NCI-H524 (cell line): Measurements from ENCODE around the gene HPRT1.
"Not testable (repeated sequence)": the region's sequence is repeated elsewhere in the genome, so short reads cannot be mapped to it uniquely, and the experiment has no call there.

Source experiments
- DNase-seq, 2 experiments: peaks; one replicate each; lab custom pipeline; 2025; lab: John Stamatoyannopoulos, UW

HPRT1 gene, protein sequence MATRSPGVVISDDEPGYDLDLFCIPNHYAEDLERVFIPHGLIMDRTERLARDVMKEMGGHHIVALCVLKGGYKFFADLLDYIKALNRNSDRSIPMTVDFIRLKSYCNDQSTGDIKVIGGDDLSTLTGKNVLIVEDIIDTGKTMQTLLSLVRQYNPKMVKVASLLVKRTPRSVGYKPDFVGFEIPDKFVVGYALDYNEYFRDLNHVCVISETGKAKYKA

DNA sequence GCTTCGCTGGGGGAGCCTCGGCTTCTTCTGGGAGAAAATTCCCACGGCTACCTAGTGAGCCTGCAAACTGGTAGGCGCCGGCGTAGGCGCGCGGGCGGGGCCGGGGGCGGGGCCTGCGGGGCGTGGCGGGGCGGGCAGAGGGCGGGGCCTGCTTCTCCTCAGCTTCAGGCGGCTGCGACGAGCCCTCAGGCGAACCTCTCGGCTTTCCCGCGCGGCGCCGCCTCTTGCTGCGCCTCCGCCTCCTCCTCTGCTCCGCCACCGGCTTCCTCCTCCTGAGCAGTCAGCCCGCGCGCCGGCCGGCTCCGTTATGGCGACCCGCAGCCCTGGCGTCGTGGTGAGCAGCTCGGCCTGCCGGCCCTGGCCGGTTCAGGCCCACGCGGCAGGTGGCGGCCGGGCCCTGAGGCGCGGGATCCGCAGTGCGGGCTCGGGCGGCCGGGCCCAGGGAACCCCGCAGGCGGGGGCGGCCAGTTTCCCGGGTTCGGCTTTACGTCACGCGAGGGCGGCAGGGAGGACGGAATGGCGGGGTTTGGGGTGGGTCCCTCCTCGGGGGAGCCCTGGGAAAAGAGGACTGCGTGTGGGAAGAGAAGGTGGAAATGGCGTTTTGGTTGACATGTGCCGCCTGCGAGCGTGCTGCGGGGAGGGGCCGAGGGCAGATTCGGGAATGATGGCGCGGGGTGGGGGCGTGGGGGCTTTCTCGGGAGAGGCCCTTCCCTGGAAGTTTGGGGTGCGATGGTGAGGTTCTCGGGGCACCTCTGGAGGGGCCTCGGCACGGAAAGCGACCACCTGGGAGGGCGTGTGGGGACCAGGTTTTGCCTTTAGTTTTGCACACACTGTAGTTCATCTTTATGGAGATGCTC lies at the start of gene HPRT1:
Gene HPRT1 (plus strand): TSS at position 161 of the 857 bp plus-strand sequence. CDS start 147 bp downstream, at position 308.
- DNase-seq = peak; percentile 61 to 73

DNA sequence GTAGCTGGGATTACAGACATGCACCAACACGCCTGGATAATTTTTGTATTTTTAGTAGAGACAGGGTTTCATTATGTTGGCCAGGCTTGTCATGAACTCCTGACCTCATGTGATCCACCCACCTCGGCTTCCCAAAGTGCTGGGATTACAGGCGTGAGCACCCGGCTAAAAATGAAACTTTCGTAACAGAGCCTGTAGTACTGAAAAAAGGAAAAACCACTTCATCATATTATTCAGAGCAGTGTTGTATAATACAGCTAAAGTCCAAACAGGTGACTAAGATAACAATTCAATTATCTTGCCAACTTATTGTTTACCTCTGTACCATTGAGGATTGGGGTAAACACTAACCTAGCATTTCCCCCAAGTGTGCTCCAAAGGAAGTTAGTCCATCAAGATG lies 43.9 kb upstream of the HPRT1 start:
- DNase-seq = no peak

DNA sequence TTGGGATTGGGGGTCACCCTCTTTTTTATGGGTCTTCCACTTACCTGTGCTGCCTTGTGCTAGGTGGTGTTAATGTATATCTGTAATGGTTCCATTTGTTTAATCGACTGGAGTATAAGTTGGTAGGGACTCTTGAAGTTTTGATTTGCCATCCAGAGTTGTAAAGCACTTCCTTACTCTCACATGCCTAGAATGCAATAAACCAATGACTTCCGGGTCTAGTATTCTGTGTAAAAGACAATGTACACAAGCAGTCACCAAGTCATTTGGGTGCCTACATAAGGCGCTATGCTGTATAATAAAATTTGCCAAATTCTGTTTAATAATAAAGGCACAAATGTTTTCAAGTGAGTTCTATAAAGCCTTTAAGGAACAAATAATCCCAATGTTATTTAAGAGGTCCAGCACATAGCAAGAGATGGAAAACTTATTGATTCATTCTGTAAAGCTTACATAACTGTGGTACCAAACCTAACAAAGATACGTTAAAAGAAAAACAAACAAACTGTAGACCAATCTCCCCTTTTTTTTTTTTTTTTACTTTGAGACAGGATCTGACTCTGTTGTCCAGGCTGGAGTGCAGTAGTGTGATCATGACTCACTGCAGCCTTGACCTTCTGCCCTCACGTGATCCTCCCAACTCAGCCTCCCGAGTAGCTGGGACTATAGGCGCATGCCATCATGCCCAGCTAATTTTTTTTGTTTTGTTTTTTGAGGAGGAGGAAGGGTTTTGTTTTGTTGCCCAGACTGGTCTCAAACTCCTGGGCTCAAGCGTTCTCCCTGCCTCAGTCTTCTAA lies 41.5 kb upstream of the HPRT1 start:
- no peak for DNase-seq

DNA sequence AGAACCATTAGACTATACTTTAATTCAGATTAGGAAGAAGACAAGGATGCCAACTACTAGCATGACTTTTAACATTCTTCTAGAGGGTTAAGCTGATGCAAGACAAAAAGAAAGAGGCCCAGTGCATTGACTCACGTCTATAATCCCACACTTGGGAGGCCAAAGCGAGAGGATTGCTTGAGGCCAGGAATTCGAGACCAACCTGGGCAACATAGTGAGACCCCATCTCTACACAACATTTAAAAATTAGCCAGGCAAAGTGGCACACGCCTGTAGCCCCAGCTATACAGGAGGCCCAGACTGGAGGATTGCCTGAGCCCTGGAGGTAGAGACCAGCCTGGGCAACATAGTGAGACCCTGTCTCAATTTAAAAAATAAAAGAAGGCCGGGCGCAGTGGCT lies 40.2 kb upstream of the HPRT1 start:
- DNase-seq = no peak

DNA sequence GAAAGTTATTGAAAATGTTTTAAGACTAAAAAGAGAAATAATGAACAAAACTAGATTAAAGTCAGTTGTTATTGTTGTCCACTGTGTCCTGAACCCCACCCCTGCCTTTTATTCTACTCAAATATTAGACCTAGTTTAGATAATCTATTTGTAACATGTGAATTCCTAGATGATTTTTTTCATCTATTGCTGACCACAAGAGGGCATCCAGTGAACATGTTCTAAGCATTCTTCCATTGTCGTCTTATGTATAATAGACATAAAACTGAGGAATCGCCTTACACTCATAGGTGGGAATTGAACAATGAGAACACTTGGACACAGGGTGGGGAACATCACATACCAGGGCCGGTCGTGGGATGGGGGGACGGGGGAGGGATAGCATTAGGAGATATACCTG lies 36.4 kb upstream of the HPRT1 start:
- peak in 1 of 2 experiments; percentile 33 for DNase-seq

DNA sequence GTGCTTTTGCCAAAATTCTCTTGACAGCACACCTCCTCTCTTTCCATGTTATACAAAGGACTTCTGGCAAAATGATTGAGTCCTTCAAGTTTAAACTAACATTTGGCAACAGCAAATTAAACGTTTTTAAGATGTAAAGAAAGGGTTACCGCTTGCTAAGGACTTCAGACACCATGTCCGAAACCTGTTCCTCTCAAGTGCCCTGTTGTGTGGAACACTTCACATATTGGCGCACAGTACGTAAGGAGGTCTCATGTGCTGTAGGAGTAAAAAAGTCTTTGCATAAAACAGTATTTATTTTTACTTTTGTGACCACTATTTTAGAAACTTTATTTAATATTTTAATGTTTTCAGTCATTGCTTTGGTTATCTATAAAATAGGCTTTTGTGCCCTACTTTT lies 33.7 kb upstream of the HPRT1 start:
- no peak for DNase-seq

DNA sequence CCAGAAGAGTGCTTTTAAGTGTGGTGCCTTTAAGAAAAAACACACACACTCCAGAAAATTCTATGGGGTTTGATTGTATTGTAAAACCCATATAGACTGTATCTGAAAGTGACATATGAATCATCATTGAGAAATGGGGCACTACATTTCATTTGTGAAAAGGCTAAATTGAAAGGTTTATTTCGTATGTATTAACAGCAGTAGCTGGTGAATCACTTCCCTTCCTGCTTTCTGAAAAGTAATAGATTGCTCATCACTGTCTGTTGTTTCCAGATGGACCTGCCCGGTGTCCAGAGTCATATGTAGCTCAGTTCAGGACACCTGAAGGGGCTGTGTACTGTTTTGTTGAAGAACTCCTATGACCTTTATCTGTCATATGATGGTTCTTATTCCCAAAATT lies 28.1 kb upstream of the HPRT1 start:
- DNase-seq = no peak

DNA sequence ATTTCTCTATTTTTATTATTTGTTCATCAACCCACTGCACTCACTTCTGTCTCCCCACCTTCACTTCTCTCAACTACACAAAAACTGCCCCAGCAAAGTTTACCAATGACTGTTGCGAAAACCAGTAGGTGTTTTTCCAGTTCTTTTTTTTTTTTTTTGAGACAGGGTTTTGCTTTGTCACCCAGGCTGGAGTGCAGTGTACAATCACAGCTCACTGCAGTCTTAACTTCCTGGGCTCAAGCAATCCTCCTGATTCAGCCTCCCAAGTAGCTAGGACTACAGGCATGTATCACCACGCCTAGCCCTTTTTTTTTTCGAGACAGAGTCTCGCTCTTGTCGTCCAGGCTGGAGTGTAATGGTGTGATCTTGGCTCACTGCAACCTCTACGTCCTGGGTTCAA lies 24.1 kb upstream of the HPRT1 start:
- DNase-seq = no peak

DNA sequence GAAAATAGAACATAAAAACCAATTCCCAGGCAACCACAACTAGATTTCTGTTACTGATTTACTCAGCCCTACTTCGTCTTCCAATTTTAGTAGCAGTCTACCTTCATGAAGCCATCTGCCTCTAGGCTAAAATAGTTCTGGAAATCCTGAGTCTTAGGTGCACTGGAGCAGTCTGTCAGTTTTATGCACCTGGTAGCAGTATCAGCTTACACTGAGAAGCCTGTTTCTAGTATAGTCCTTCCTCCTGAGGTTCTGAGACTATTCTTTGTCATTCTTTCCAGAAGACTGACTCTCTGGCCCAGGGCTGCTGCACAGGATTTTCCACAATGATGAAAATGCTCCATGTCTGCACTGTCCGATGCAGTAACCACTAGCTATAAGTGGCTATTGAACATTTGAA lies 16.9 kb upstream of the HPRT1 start:
- peak in 1 of 2 experiments; percentile 65 for DNase-seq

DNA sequence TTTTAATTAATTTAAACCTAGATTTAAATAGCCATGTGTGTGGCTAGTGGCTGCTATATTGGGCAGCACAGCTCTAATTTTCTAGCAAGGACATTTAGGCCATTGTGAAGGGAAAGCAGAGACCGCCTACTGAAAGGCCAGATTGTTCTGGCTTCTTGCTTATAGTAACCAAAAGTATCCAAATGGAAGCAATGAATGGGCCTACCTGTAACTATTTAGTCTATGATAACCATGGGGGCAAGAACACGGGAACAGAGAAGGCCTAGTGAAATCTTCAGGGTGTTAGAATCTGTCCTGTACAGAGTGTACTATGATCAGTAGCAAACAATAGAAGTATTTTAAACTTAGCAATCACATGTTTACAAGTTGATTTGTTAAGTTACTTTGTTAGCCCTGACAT lies 16.5 kb upstream of the HPRT1 start:
- no peak for DNase-seq

DNA sequence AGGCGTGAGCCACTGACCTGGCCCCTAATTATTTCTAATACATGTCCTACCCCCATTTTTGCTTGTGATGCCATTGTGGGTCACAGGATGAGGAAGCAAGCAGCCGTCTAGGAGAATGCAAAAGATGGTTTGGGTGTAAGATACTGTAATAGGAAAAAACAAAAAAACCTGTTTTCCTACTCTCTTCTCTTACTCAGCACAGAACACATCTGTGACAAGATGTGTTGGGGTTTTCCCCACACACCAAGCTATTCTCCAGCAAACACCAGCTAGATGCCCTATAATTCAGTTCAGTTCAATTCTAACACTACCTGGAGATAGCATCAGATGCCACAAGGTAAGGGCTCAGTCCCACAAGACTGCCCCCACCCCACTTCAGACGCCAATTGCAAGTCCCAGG lies 15.3 kb upstream of the HPRT1 start:
- no peak for DNase-seq

DNA sequence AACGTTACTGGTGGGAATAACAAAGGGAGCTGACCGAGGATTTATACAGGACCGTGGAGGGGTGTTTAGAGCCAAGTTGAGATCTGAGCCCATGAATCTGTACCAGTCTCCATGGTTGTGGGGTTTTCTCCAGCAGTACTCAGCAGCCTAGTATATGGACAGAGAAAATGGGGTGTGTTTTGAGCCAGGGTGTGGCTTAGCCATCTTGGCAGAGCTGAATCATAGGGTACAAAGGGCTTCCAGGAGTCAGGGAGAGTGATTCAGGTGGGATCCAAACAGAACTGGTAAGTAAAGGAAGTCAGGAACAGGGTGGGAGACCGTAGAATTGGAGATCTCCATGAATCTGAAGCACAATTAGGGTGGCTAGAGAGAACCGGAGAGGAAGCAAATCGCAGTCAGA lies 7.4 kb upstream of the HPRT1 start:
- DNase-seq = no peak

DNA sequence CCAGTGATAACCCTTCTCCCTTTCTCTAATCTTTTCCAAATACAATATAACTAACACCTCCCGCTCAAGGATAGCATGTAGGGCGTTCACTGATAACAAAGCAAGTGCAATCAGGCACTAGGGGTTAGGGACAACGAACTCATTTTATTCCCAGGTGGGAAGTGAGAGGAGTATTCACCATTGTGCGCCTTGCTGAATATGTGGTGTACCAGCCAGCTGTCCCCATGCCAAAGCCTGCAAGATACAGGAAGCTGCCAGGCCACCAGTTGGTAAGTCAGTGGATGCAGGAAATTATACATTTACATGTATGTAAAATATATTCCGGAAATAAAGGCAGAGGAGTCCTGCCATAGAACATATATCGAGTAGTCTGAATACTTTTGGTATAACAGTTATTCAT lies 6.3 kb upstream of the HPRT1 start:
- no peak for DNase-seq

DNA sequence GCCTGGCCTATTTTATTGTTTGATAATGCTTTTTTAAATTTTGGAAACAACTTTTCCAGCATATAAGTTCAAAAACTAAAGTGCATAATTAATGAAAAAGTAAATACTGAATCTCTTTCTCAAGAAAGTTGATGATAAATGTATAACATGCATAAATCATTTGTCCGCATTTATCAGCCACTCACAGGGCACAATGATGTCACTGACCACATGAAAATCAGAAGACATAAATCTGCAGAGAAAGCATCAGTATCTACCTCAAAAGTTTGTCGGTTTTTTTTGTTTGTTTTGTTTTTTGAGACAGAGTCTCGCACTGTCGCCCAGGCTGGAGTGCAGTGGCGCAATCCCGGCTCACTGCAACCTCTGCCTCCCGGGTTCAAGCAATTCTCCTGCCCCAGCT lies 5.5 kb upstream of the HPRT1 start:
- no peak for DNase-seq

DNA sequence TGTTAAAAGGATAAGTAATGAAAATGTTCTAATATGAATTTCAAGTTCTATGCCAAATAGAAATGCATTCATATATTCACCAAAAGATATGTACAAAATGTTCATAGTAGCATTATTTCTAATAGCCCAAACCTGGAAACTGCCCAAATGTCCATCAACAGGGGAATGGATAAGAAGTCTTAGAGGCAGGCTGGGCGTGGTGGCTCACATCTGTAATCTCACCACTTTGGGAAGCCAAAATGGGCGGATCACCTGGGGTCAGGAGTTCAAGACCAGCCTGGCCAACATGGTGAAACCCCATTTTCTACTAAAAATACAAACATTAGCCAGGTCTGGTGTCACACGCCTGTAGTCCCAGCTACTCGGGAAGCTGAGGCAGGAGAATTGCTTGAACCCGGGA lies 2.3 kb upstream of the HPRT1 start:
- DNase-seq = no peak

DNA sequence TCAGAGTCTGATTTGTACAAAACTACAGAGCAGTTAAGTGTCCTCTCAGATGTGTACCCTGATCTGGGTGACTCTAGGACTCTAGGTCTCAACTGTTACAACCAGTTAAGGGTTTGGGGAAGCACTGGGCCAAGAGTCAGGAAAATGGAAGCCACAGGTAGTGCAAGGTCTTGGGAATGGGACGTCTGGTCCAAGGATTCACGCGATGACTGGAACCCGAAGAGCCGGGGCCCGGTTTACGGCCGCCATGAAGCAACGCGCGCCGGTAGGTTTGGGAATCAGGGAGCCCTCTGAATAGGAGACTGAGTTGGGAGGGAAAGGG lies 321 bp upstream of the HPRT1 start:
- peak in 1 of 2 experiments; percentile 67 for DNase-seq

DNA sequence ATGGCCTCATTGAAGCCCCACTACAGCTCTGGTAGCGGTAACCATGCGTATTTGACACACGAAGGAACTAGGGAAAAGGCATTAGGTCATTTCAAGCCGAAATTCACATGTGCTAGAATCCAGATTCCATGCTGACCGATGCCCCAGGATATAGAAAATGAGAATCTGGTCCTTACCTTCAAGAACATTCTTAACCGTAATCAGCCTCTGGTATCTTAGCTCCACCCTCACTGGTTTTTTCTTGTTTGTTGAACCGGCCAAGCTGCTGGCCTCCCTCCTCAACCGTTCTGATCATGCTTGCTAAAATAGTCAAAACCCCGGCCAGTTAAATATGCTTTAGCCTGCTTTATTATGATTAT lies 876 bp downstream of the HPRT1 start:
- peak in 1 of 2 experiments; percentile 32 for DNase-seq

DNA sequence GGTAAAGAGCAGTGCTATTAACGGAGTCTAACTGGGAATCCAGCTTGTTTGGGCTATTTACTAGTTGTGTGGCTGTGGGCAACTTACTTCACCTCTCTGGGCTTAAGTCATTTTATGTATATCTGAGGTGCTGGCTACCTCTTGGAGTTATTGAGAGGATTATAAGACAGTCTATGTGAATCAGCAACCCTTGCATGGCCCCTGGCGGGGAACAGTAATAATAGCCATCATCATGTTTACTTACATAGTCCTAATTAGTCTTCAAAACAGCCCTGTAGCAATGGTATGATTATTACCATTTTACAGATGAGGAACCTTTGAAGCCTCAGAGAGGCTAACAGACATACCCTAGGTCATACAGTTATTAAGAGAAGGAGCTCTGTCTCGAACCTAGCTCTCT lies 1.5 kb downstream of the HPRT1 start:
- peak in 1 of 2 experiments; percentile 37 for DNase-seq

DNA sequence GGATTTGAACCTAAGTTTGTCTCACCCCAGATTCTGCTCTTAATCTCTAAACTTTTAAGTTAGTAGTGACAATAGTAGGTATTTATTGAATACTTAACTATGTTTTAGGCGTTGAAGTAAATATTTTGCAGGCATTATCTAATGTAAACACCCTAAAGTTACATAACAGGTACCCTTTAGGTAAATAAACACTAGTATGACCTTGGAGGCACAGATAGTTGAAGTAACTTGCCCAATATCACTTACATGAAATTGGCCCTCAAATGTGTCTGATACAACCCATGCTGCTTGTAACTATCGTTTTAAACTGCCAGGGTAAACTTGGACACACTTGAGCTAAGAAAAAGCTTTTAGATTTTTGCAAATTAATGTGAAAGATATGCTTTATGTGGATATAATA lies 3.0 kb downstream of the HPRT1 start:
- no peak for DNase-seq

DNA sequence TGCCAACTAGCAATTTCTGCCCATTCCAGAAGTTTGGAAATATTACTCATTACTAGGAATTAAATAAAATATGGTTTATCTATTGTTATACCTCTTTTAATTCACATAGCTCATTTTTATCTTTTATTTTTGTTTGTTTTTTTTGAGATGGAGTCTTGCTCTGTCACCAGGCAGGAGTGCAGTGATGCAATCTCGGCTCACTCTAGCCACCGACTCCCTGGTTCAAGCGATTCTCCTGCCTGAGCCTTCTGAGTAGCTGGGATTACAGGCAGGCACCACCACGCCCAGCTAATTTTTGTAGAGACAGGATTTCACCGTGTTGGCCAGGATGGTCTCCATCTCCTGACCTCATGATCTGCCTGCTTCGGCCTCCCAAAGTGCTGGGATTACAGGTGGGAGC lies 4.5 kb downstream of the HPRT1 start:
- DNase-seq = not testable (repeated sequence)

DNA sequence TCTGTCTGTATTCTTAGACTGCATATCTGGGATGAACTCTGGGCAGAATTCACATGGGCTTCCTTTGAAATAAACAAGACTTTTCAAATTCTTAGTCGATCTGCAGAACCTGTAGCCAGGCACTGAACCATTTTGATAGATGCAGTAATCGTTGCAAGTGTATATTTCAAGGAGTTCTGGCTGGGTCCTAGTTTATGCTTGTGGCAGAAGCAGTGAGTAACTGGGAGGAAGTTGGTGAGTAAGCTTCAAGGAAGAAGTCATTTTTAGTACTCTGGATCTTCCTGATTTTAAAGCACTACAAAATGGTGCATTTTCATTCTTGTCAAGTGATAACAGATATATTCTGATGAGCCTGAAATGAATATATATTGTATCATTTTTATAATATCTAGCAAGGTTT lies 9.5 kb downstream of the HPRT1 start:
- no peak for DNase-seq

DNA sequence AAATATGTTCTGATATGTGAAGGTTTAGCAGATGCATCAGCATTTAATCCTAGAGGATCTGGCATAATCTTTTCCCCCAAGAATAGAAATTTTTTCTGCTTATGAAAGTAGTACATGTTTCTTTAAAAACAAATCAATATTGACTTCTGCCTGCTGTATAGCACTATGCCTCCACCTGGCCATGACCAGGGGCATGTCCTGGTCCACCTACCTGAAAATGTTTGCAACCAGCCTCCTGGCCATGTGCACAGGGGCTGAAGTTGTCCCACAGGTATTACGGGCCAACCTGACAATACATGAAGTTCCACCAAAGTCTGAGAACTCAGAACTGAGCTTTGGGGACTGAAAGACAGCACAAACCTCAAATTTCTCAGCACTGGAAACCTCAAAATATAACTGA lies 10.0 kb downstream of the HPRT1 start:
- DNase-seq = no peak

DNA sequence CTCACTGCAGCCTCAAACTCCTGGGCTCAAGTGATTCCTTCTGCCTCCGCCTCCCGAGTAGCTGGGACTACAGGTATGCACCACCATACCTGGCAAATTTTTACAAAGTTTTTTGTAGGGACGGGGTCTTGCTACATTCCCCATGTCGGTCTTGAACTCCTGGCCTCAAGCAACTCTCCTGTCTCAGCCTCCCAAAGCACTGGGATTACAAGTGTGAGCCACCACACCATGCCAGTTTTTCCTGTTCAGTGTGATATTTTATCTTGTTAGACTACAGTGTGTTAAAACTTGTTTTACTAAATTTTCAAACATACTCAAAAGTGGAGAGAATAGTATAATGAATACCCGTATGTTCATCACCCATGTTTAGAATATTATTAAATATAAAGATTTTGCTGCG lies 12.1 kb downstream of the HPRT1 start:
- no peak for DNase-seq
